MM.1S (cell line): ENCODE measurements around the gene UBL4B.

Source experiments
- DNase-seq: peaks from one replicate; pipeline ENCODE4 v3.0.0-alpha.2; 2015
- H2AFZ ChIP-seq: fragments of 300-600 bp; sonication (generic); 2 replicates; pipeline ENCODE4 v1.6.0; 2016; ENCODE audit warnings: antibody characterized with exemption, low read length
- H3F3A ChIP-seq: fragments of 300-600 bp; sonication (generic); 2 replicates; pipeline ENCODE4 v1.6.1; 2016; ENCODE audit warnings: mild to moderate bottlenecking, antibody characterized with exemption, low read length, moderate library complexity, mixed read lengths; ENCODE audit not compliant: insufficient read depth
- H3K27ac ChIP-seq: fragments of 300-600 bp; sonication (generic); 2 replicates; pipeline ENCODE4 v1.5.1; 2016; ENCODE audit warnings: mild to moderate bottlenecking, low read length
- H3K27me3 ChIP-seq: fragments of 300-600 bp; sonication (generic); replicated peaks from 2 replicates; pipeline ENCODE4 v1.6.0; 2016; ENCODE audit warnings: low read length; ENCODE audit not compliant: insufficient read depth
- H3K36me3 ChIP-seq: fragments of 300-600 bp; sonication (generic); replicated peaks from 2 replicates; pipeline ENCODE4 v1.6.1; 2016; ENCODE audit warnings: mild to moderate bottlenecking, low read length, mixed read lengths; ENCODE audit not compliant: insufficient read depth
- H3K4me1 ChIP-seq: fragments of 300-600 bp; sonication (generic); 2 replicates; pipeline ENCODE4 v1.6.1; 2016; ENCODE audit warnings: low read length, mixed read lengths
- H3K4me2 ChIP-seq: fragments of 300-600 bp; sonication (generic); 2 replicates; pipeline ENCODE4 v1.6.0; 2016; ENCODE audit warnings: low read depth, low read length
- H3K4me3 ChIP-seq: fragments of 300-600 bp; sonication (generic); 2 replicates; pipeline ENCODE4 v1.5.1; 2016; ENCODE audit warnings: low read length, mixed read lengths
- H3K79me2 ChIP-seq: fragments of 300-600 bp; sonication (generic); 2 replicates; pipeline ENCODE4 v1.6.1; 2016; ENCODE audit warnings: mixed run types, low read length, mixed read lengths
- H3K9ac ChIP-seq: fragments of 300-600 bp; sonication (generic); 2 replicates; pipeline ENCODE4 v1.6.1; 2016; ENCODE audit warnings: low read length, mixed read lengths
- H3K9me2 ChIP-seq: fragments of 300-600 bp; sonication (generic); replicated peaks from 2 replicates; pipeline ENCODE4 v1.6.1; 2016; ENCODE audit warnings: mild to moderate bottlenecking, low read length, mixed read lengths; ENCODE audit not compliant: insufficient read depth
- H3K9me3 ChIP-seq: fragments of 300-600 bp; sonication (generic); replicated peaks from 2 replicates; pipeline ENCODE4 v1.6.1; 2016; ENCODE audit warnings: mild to moderate bottlenecking, low read length, mixed read lengths; ENCODE audit not compliant: insufficient read depth
- H4K20me1 ChIP-seq: fragments of 300-600 bp; sonication (generic); 2 replicates; pipeline ENCODE4 v1.6.1; 2016; ENCODE audit warnings: mild to moderate bottlenecking, low read length, moderate library complexity, mixed read lengths; ENCODE audit not compliant: insufficient read depth
- EZH2 ChIP-seq: fragments of 300-600 bp; sonication (generic); optimal IDR thresholded peaks from 2 replicates; pipeline ENCODE3; 2017; ENCODE audit warnings: low read depth, mild to moderate bottlenecking, antibody characterized with exemption, low read length, mixed read lengths
- EZH2phosphoT487 ChIP-seq: fragments of 300-600 bp; sonication (generic); IDR thresholded peaks from 2 replicates; pipeline ENCODE4 v1.6.1; 2018; ENCODE audit warnings: antibody characterized with exemption, low read length
- TF ChIP-seq, protein P1 (sequence below): fragments of 300-600 bp; sonication (generic); IDR thresholded peaks from 2 replicates; pipeline ENCODE4 v1.5.1; 2016; ENCODE audit warnings: antibody characterized with exemption, low read length, mixed read lengths

Gene UBL4B

DNA sequence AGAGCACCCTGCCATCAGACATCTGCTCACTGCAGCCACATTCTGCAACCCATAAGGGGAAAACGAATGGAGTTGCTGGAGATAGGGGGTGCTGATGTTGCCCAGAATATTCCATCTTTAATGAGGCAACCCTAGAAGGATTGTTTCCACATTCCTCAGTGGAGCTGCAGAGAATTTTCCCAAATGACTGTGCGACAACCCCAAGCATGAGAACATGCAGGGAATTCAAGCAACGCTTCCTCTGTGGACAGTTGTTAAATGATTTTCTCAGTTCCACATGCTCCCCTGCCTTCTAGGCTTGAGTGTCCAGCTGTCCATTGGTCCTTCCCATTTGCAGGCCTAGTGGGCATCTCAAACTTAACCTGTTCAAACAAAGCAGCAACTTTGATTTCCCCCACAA is 20.5 kb upstream of the UBL4B start:
- DNase-seq, result no peak
- Histone ChIP-seq H3K4me3 (no peak overlapping the region), H3K4me1 (no peaks in the 10 kb centered on the region), H2AFZ (no peak overlapping the region), H3K9me2 (no peaks in the 10 kb centered on the region), H3K4me2 (no peak overlapping the region), H3K27ac (no peak overlapping the region), H3K36me3 (no peaks in the 10 kb centered on the region), H3K27me3 (no peaks in the 10 kb centered on the region), H3K9ac (no peak overlapping the region), H4K20me1 (no peaks in the 10 kb centered on the region), H3K9me3 (no peaks in the 10 kb centered on the region), H3F3A (no peaks in the 10 kb centered on the region), H3K79me2 (no peaks in the 10 kb centered on the region)
- no peak for TF ChIP-seq EZH2phosphoT487
- TF ChIP-seq, protein P1, sequence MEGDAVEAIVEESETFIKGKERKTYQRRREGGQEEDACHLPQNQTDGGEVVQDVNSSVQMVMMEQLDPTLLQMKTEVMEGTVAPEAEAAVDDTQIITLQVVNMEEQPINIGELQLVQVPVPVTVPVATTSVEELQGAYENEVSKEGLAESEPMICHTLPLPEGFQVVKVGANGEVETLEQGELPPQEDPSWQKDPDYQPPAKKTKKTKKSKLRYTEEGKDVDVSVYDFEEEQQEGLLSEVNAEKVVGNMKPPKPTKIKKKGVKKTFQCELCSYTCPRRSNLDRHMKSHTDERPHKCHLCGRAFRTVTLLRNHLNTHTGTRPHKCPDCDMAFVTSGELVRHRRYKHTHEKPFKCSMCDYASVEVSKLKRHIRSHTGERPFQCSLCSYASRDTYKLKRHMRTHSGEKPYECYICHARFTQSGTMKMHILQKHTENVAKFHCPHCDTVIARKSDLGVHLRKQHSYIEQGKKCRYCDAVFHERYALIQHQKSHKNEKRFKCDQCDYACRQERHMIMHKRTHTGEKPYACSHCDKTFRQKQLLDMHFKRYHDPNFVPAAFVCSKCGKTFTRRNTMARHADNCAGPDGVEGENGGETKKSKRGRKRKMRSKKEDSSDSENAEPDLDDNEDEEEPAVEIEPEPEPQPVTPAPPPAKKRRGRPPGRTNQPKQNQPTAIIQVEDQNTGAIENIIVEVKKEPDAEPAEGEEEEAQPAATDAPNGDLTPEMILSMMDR, result no peak
- TF ChIP-seq EZH2, result no peak

DNA sequence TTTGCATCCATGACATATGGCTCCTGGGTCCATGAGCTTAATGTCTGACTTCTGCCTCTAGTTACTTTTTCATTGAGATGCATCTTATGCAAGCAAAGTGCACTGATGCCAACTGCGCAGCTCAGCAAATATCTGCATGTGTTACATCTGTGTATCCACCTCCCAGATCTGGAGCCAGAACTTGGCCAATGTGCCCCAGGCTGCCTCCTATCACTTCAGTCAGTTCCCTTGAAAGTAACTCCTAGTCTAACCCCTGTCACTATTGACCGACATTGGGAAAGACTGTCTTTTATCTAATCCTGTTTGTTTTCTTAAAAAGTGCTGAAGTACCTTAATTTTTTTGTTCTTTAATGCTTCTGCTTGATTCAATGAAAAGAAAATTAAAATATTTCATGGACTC is 19.3 kb upstream of the UBL4B start:
- H3K4me2 ChIP-seq, result no peak overlapping the region
- no peaks in the 10 kb centered on the region for H3K4me1 ChIP-seq
- DNase-seq, result no peak
- no peak overlapping the region for H3K27ac ChIP-seq
- no peak overlapping the region for H2AFZ ChIP-seq
- H3K27me3 ChIP-seq, result no peaks in the 10 kb centered on the region
- H3K9me3 ChIP-seq, result no peaks in the 10 kb centered on the region
- no peak overlapping the region for H3K4me3 ChIP-seq
- no peaks in the 10 kb centered on the region for H3K9me2 ChIP-seq
- no peaks in the 10 kb centered on the region for H4K20me1 ChIP-seq
- no peak overlapping the region for H3K9ac ChIP-seq
- TF ChIP-seq, protein P1, result no peak
- TF ChIP-seq EZH2 (no peak), EZH2phosphoT487 (no peak)
- H3K36me3 ChIP-seq, result no peaks in the 10 kb centered on the region
- H3K79me2 ChIP-seq, result no peaks in the 10 kb centered on the region
- no peaks in the 10 kb centered on the region for H3F3A ChIP-seq

DNA sequence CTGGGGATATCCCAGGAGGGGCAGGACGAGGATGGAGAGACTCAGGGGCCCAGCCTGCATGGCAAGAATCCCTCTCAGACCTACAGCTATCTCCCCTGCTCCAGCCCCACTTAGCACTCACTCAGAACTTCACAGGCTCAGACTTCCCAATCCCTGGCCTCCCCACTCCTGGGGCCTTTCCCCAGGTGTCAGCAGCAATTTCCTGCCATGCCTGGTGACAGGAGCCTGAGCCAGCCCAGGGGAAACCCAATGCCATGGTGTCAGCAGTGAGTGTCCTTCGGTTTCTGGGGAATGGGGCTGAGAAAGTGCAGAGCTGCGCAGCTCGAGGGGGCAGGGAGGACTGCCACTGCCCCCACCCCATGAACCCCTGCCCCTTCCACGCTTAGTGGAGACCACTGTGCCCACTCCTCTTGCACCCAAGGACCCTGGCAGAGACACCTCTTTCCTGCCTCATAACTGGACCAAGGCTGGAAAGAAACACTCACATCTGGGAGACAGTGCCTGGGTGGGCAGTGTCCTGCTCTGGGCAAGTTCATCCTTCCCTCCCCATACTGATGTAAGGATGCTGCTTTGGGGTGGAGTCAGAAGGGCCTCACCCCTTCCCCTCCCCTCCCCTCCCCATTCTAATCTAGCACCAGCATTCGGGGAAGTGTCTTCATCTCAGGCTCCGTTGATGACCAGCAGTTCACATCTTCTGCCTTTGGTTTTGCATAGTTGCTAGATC is 17.1 kb upstream of the UBL4B start:
- no peak for DNase-seq
- Histone ChIP-seq H3K27ac (no peak overlapping the region), H3F3A (no peaks in the 10 kb centered on the region), H3K4me2 (no peak overlapping the region), H4K20me1 (no peaks in the 10 kb centered on the region), H2AFZ (no peak overlapping the region), H3K36me3 (no peaks in the 10 kb centered on the region), H3K9me2 (no peaks in the 10 kb centered on the region), H3K4me1 (no peaks in the 10 kb centered on the region), H3K9ac (no peak overlapping the region), H3K4me3 (no peak overlapping the region), H3K27me3 (no peaks in the 10 kb centered on the region), H3K79me2 (no peaks in the 10 kb centered on the region), H3K9me3 (no peaks in the 10 kb centered on the region)
- TF ChIP-seq, protein P1, result no peak
- TF ChIP-seq EZH2phosphoT487 (no peak), EZH2 (no peak)
